Measurements from ENCODE around the gene HRNR. TPM values are rescaled to one million over a fixed set of nuclear protein-coding genes. Genes with fewer than 3 reads are reported as not detected.

The HRNR gene
- total RNA-seq, 2 donors from 2014 or later: not detected

DNA sequence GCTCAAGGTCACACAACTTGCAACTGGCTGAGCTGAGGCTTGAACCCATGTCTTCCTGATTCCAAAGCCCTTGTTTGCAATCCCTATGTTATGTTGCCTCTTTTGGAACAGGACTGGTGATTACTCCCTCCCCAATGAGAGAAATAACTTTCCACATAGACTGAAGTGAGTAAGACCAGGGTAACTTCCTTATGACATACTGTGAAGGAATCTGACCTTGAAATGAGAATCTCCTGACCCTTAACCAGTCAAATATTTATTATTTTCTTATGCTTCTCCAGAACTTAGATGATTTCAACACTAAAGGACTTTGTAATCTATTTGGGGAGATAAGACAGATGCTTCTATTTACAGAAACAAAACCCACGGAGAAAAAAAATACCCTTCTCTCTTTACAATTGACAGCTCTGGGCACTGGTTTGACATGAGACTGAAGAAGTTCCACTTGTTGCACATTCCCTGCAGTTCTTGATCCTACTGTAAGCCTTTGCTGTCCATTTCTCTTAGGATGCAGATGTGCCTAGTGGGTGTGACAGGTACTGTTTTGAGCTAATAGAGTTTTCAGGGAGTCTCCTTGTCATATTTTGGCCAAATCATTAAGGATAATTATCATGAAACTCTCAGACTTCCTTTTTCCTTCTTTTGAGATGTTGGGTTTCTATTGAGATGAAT lies 61.1 kb downstream of the HRNR start:
- Mint-ChIP-seq H3K36me3 (ENCODE audit: insufficient read depth in 2 of 2) (peaks cover 0 to 2% of the 10 kb centered on the region in 2 donors), H3K4me3 (no peak overlapping the region), H3K27ac (no peak overlapping the region), H3K4me1 (ENCODE audit: low read depth) (peaks cover 8% of the 10 kb centered on the region), H3K27me3 (ENCODE audit: low read depth) (peaks cover 34% of the 10 kb centered on the region), H3K9me3 (peaks cover 0 to 2% of the 10 kb centered on the region in 2 donors)
- ATAC-seq (replicated peaks in 1 of 2): no peak
- no peak for DNase-seq

Other genes starting within 250 kb of the HRNR start
- gene S100A10, start 230.3 kb downstream of the HRNR start, total RNA-seq: 100 to 1,000 TPM in 1 of 2 donors, 10 to 100 TPM in 1; 76.6 to 138 TPM
- gene S100A11, start 187.2 kb downstream of the HRNR start, total RNA-seq: 100 to 1,000 TPM; 252 to 355 TPM
- gene TCHHL1, start 135.1 kb downstream of the HRNR start, total RNA-seq: not detected
- under 1 TPM in 1 of 2 donors, not detected in 1; 0.05 TPM for gene TCHH, start 108.7 kb downstream of the HRNR start, total RNA-seq
- not detected for gene RPTN, start 65.0 kb downstream of the HRNR start, total RNA-seq
- gene FLG, start 101.0 kb upstream of the HRNR start, total RNA-seq: not detected
- gene FLG2, start 135.8 kb upstream of the HRNR start, total RNA-seq: not detected
- not detected for gene CRNN, start 190.1 kb upstream of the HRNR start, total RNA-seq